Endothelial cell of umbilical vein (primary cell): ENCODE data around the gene TAB3. TPM values are rescaled to one million over a fixed set of nuclear protein-coding genes. Genes with fewer than 3 reads are reported as not detected.

Experiments used
- BruUV-seq: library from RNA; stranded (reverse); fragments of 400-500 nt; replicated peaks from 2 replicates; lab custom pipeline; 2021; lab: Mats Ljungman, UMichigan
- CTCF ChIA-PET: fragments of 300-600, 350-600 bp; sonication (Branson Sonifier 250); formaldehyde crosslinking; loops from one replicate; lab custom pipeline; 2021; ENCODE audit warnings: antibody characterized with exemption, inconsistent platforms; lab: Charles Lee
- POLR2A ChIA-PET: fragments of 300-600, 350-600 bp; sonication (Branson Sonifier 250); formaldehyde crosslinking; loops from one replicate; lab custom pipeline; 2021; ENCODE audit warnings: antibody characterized with exemption, inconsistent platforms; lab: Charles Lee
- DNase-seq: peaks from one replicate; pipeline ENCODE4 v3.0.0-alpha.2; 2011; ENCODE audit warnings: low read depth, low spot score
- FAIRE-seq: peaks from 2 replicates; lab custom pipeline; 2011; peaks lifted over from hg19 to GRCh38; lab: Jason Lieb, UNC
- H2AFZ ChIP-seq: 2 replicates; pipeline ENCODE4 v1.6.0; 2012; ENCODE audit warnings: low read depth, low read length, control low read depth, inconsistent platforms
- H3K27ac ChIP-seq: 2 replicates; pipeline ENCODE4 v1.5.1; 2011; ENCODE audit warnings: low read depth, mild to moderate bottlenecking, control low read depth, low read length, moderate library complexity; ENCODE audit not compliant: insufficient read depth
- H3K27me3 ChIP-seq, 2 experiments: 2 replicates each; pipeline versions ENCODE4 v1.6.0 to v1.6.1; 2011; ENCODE audit warnings: low read length in 2 of 2, mixed read lengths in 1 of 2; ENCODE audit not compliant: control insufficient read depth in 2 of 2, insufficient read depth in 2 of 2
- H3K36me3 ChIP-seq, 2 experiments: 2 replicates in 1 of 2; 3 replicates in 1 of 2; pipeline ENCODE4 v1.5.1; 2011; ENCODE audit warnings: low read length in 2 of 2, mild to moderate bottlenecking in 1 of 2, moderate library complexity in 1 of 2; ENCODE audit not compliant: control insufficient read depth in 2 of 2, insufficient read depth in 2 of 2; ENCODE audit errors: extremely low read depth in 1 of 2
- H3K4me1 ChIP-seq: 3 replicates; pipeline ENCODE4 v1.5.1; 2011; ENCODE audit warnings: mild to moderate bottlenecking, low read length; ENCODE audit not compliant: control insufficient read depth, insufficient read depth; ENCODE audit errors: extremely low read depth
- H3K4me2 ChIP-seq: 2 replicates; pipeline ENCODE4 v1.6.1; 2011; ENCODE audit warnings: low read length, control low read depth, mixed read lengths; ENCODE audit not compliant: insufficient read depth
- H3K4me3 ChIP-seq, 3 experiments: fragments of 200-600 bp in 1 of 3; sonication (generic), shearing (Covaris generic) in 1 of 3; replicated peaks in 1 of 3; 2 replicates each; pipeline ENCODE4 v1.5.1; 2011 to 2016; ENCODE audit warnings: control low read depth in 3 of 3, low read length in 3 of 3, mild to moderate bottlenecking in 2 of 3, inconsistent platforms in 1 of 3, low read depth in 1 of 3, moderate library complexity in 1 of 3; ENCODE audit not compliant: insufficient read depth in 1 of 3
- H3K79me2 ChIP-seq: 2 replicates; pipeline ENCODE4 v1.6.0; 2012; ENCODE audit warnings: low read length, inconsistent platforms; ENCODE audit not compliant: control insufficient read depth, insufficient read depth
- H3K9ac ChIP-seq: replicated peaks from 2 replicates; pipeline ENCODE3; 2011; ENCODE audit warnings: low read length, control low read depth; ENCODE audit not compliant: insufficient read depth; ENCODE audit errors: extremely low read depth
- H3K9me1 ChIP-seq: replicated peaks from 3 replicates; pipeline ENCODE4 v1.6.0; 2011; ENCODE audit warnings: mild to moderate bottlenecking, low read length; ENCODE audit not compliant: control insufficient read depth, insufficient read depth; ENCODE audit errors: extremely low read depth
- H3K9me3 ChIP-seq: replicated peaks from 2 replicates; pipeline ENCODE4 v1.5.1; 2012; ENCODE audit warnings: low read length, inconsistent platforms; ENCODE audit not compliant: control insufficient read depth, insufficient read depth
- H4K20me1 ChIP-seq: replicated peaks from 2 replicates; pipeline ENCODE3; 2011; ENCODE audit warnings: mild to moderate bottlenecking, low read length; ENCODE audit not compliant: control insufficient read depth, insufficient read depth; ENCODE audit errors: extremely low read depth
- EZH2 ChIP-seq: IDR thresholded peaks from 2 replicates; pipeline ENCODE4 v1.6.1; 2012; ENCODE audit warnings: borderline replicate concordance, low read depth, mild to moderate bottlenecking, moderate library complexity, low read length, inconsistent platforms; ENCODE audit not compliant: severe bottlenecking
- FOS ChIP-seq: IDR thresholded peaks from 2 replicates; pipeline ENCODE4 v1.6.1; 2011; ENCODE audit warnings: mild to moderate bottlenecking, low read length, moderate library complexity, borderline replicate concordance; ENCODE audit not compliant: insufficient read depth
- GATA2 ChIP-seq: IDR thresholded peaks from 2 replicates; pipeline ENCODE4 v1.7.0; 2011; ENCODE audit warnings: low read depth, mild to moderate bottlenecking, moderate library complexity, mixed read lengths, low read length; ENCODE audit not compliant: insufficient read length, insufficient read depth
- JUN ChIP-seq: IDR thresholded peaks from 2 replicates; pipeline ENCODE4 v1.6.1; 2011; ENCODE audit warnings: borderline replicate concordance, low read depth; ENCODE audit not compliant: insufficient read length, insufficient read depth
- MYC ChIP-seq: IDR thresholded peaks from one replicate; pipeline ENCODE4 v1.6.1; 2011; ENCODE audit warnings: mild to moderate bottlenecking, low read depth, low read length
- POLR2A ChIP-seq: IDR thresholded peaks from 2 replicates; pipeline ENCODE4 v1.6.1; 2012; ENCODE audit warnings: low read depth, mild to moderate bottlenecking, control low read depth, low read length
- POLR2AphosphoS5 ChIP-seq: IDR thresholded peaks from 2 replicates; pipeline ENCODE4 v1.6.1; 2012; ENCODE audit warnings: low read depth, mild to moderate bottlenecking, control low read depth, low read length, moderate library complexity; ENCODE audit not compliant: insufficient read depth
- dilution Hi-C: fragments of 300-500 bp; cut with MboI; formaldehyde crosslinking; loops from one replicate; pipeline ENCODE4 v1.15.0; 2019; ENCODE audit warnings: low sequenced_read_pairs; ENCODE audit not compliant: extremely low pct_ligation_motif_present
- intact Hi-C: fragments of 100-400 bp; cut with micrococcal nuclease; formaldehyde crosslinking; loops from one replicate; pipeline ENCODE4 v1.10.0; 2022
- polyA plus RNA-seq, 4 experiments: library from polyadenylated mRNA; depleted of rRNA in 3 of 4; stranded (reverse) in 3 of 4; unstranded in 1 of 4; fragments of >200 nt; gene quantifications; 2 replicates each; pipeline versions ENCODE4 v1.2.1 to v1.2.3, GENCODE V29; 2011 to 2012; ENCODE audit warnings: missing spikeins in 1 of 4
- total RNA-seq: library from RNA; stranded (reverse); gene quantifications from 2 replicates; pipeline ENCODE4 v1.2.3, GENCODE V29; 2021
- TF ChIP-seq, protein P1 (sequence below), 2 donors: IDR thresholded peaks; 1 replicate in 1 of 2; 2 replicates in 1 of 2; pipeline ENCODE4 v1.5.1; 2011; ENCODE audit warnings: low read length in 2 of 2, mild to moderate bottlenecking in 2 of 2, moderate library complexity in 2 of 2, control low read depth in 1 of 2, inconsistent platforms in 1 of 2, low read depth in 1 of 2; ENCODE audit not compliant: insufficient read depth in 1 of 2; ENCODE audit errors: extremely low read depth in 1 of 2
- TF ChIP-seq, protein P2 (sequence below): IDR thresholded peaks from 2 replicates; pipeline ENCODE4 v1.6.1; 2011; ENCODE audit not compliant: insufficient read depth, insufficient read length

The TAB3 gene
- total and polyA plus RNA-seq, 2 donors (not counting 3 experiments of a cell fraction or from before 2014, with no cell fraction given), result 11.5 to 11.7 TPM

DNA sequence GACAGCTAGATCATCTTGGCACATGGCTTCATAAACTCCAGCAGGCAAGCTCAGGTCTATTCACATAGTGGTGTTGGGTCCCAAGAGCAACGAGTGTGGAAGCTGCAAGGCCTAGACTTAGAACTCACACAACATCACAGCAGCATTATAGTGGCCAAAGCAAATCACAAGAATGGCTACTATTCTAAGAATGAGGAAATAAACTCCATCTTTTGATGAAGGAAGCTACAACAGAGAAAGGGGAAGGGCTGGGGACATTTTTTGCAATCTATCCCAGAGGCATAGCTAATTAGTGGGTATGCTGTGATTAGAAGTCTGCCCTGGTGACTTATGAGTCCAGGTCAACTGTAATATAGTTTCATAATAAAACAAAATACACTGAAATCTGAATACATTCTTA, 42.9 kb upstream of the TAB3 start:
- no peaks in the 10 kb centered on the region for H3K9me1 ChIP-seq
- intact Hi-C loops (no loop called here), dilution Hi-C loops (no loop called here)
- H3K27me3 ChIP-seq, result no peaks in the 10 kb centered on the region
- no peak overlapping the region for H3K27ac ChIP-seq
- H3K79me2 ChIP-seq, result no peaks in the 10 kb centered on the region
- H3K4me3 ChIP-seq, result no peak overlapping the region
- H3K36me3 ChIP-seq, result no peaks in the 10 kb centered on the region
- no TSS peak for BruUV-seq
- ChIA-PET CTCF (interaction anchor here (0.7 kb wide), 1 partner anchor 11 kb away, joined by 3 read pairs; no protein-coding TSS in a partner anchor), POLR2A (no interaction called here)
- H3K4me2 ChIP-seq, result no peak overlapping the region
- H3K4me1 ChIP-seq, result no peaks in the 10 kb centered on the region
- H4K20me1 ChIP-seq, result no peaks in the 10 kb centered on the region
- H3K9me3 ChIP-seq, result no peaks in the 10 kb centered on the region
- FAIRE-seq, result no peak
- TF ChIP-seq POLR2A, result no peak
- TF ChIP-seq POLR2AphosphoS5, result no peak
- TF ChIP-seq MYC, result no peak
- TF ChIP-seq, protein P1, sequence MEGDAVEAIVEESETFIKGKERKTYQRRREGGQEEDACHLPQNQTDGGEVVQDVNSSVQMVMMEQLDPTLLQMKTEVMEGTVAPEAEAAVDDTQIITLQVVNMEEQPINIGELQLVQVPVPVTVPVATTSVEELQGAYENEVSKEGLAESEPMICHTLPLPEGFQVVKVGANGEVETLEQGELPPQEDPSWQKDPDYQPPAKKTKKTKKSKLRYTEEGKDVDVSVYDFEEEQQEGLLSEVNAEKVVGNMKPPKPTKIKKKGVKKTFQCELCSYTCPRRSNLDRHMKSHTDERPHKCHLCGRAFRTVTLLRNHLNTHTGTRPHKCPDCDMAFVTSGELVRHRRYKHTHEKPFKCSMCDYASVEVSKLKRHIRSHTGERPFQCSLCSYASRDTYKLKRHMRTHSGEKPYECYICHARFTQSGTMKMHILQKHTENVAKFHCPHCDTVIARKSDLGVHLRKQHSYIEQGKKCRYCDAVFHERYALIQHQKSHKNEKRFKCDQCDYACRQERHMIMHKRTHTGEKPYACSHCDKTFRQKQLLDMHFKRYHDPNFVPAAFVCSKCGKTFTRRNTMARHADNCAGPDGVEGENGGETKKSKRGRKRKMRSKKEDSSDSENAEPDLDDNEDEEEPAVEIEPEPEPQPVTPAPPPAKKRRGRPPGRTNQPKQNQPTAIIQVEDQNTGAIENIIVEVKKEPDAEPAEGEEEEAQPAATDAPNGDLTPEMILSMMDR (IDR thresholded peaks at IDR 0.05; ENCODE audit: extremely low read depth in 1 of 2, insufficient read depth in 1 of 2, low read depth in 1 of 2, low read length in 2 of 2), result no peak
- DNase-seq, result no peak
- no peak overlapping the region for H2AFZ ChIP-seq
- H3K9ac ChIP-seq, result no peak overlapping the region

DNA sequence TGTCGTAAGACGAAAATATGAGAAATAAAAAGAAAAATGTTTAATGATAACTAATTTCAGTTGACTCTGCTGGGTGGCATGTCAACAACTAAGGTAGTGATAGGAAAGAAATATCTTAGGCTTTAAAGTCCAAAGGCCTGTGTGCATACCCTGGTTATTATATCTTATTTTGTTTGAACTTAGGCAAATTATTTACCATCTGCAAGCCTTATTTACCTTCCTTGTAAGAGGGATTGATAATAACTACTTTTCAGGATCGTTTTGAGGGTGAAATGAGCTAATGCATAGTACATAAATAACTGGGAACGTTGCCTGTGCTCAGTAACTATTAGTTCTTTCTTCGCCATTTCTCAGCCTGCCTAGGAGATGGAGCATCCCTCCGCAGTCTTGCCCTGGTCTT, 41.6 kb upstream of the TAB3 start:
- POLR2A ChIA-PET, result no interaction called here
- Histone ChIP-seq H3K79me2 (no peaks in the 10 kb centered on the region), H4K20me1 (no peaks in the 10 kb centered on the region), H3K36me3 (no peaks in the 10 kb centered on the region), H3K4me1 (no peaks in the 10 kb centered on the region), H3K4me3 (no peak overlapping the region), H3K9me3 (no peaks in the 10 kb centered on the region), H3K9me1 (no peaks in the 10 kb centered on the region), H3K27ac (no peak overlapping the region), H3K27me3 (no peaks in the 10 kb centered on the region), H3K9ac (no peak overlapping the region), H3K4me2 (no peak overlapping the region), H2AFZ (no peak overlapping the region)
- BruUV-seq, result no TSS peak
- CTCF ChIA-PET, result no interaction called here
- dilution Hi-C loops, result no loop called here
- FAIRE-seq (no peak), DNase-seq (no peak)
- TF ChIP-seq POLR2A (no peak), POLR2AphosphoS5 (no peak), GATA2 (no peak), MYC (no peak), FOS (no peak), JUN (no peak), EZH2 (no peak)
- TF ChIP-seq, protein P1 (IDR thresholded peaks at IDR 0.05; ENCODE audit: extremely low read depth in 1 of 2, insufficient read depth in 1 of 2, low read depth in 1 of 2, low read length in 2 of 2), result no peak
- TF ChIP-seq, protein P2, sequence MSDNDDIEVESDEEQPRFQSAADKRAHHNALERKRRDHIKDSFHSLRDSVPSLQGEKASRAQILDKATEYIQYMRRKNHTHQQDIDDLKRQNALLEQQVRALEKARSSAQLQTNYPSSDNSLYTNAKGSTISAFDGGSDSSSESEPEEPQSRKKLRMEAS, result no peak
- intact Hi-C loops, result no loop called here
